ENCODE results near the gene PAK6.

Gene PAK6

GRCh38 chr15:40267670-40268069 lies 28.8 kb downstream of the PAK6 start:
- no peak overlapping the region for H2BK15ac ChIP-seq (replicated peaks; ENCODE audit: low read depth)
- no peak overlapping the region for H3K56ac ChIP-seq (ENCODE audit: low read length)
- H4K5ac ChIP-seq (ENCODE audit: low read length), result no peak overlapping the region
- no peak overlapping the region for H3K4me2 ChIP-seq (ENCODE audit: low read length)
- no peaks in the 10 kb centered on the region for H3K4me1 ChIP-seq (ENCODE audit: control insufficient read depth, low read depth, low read length)
- no peaks in the 10 kb centered on the region for H3K79me1 ChIP-seq (ENCODE audit: low read length)
- no peak for DNase-seq
- WGBS (ENCODE audit: extremely low coverage, insufficient coverage, low lambda C conversion rate), result no CpG with 5 or more reads among the region's 4 CpGs
- no peak overlapping the region for H3K9ac ChIP-seq (ENCODE audit: low read length)
- no peak overlapping the region for H4K8ac ChIP-seq (ENCODE audit: low read depth, low read length)
- H3K27ac ChIP-seq (ENCODE audit: low read depth, low read length), result no peak overlapping the region
- H3K79me2 ChIP-seq (ENCODE audit: control insufficient read depth, insufficient read depth, low read length), result no peaks in the 10 kb centered on the region
- H2BK120ac ChIP-seq (ENCODE audit: low read depth, low read length), result no peak overlapping the region
- no peak overlapping the region for H2BK5ac ChIP-seq (ENCODE audit: low read length)
- H3K36me3 ChIP-seq (ENCODE audit: control insufficient read depth, insufficient read depth, low read length), result no peaks in the 10 kb centered on the region
- no peak overlapping the region for H3K18ac ChIP-seq (ENCODE audit: low read length)
- no peak overlapping the region for H3K4ac ChIP-seq (ENCODE audit: low read depth, low read length)
- no peak overlapping the region for H2AK5ac ChIP-seq (ENCODE audit: low read length)
- H3K27me3 ChIP-seq (ENCODE audit: insufficient read depth, low read length, poor library complexity), result no peaks in the 10 kb centered on the region
- no peak overlapping the region for H3K23ac ChIP-seq (ENCODE audit: low read length)
- H3K4me3 ChIP-seq (ENCODE audit: low read length), result no peak overlapping the region

- Histone ChIP-seq H3K79me1 (ENCODE audit: low read length) (no peaks in the 10 kb centered on the region), H3K4me3 (ENCODE audit: low read length) (no peak overlapping the region), H3K36me3 (ENCODE audit: control insufficient read depth, insufficient read depth, low read length) (no peaks in the 10 kb centered on the region), H3K27me3 (ENCODE audit: insufficient read depth, low read length, poor library complexity) (no peaks in the 10 kb centered on the region), H3K18ac (ENCODE audit: low read length) (no peak overlapping the region), H3K56ac (ENCODE audit: low read length) (no peak overlapping the region), H3K4me2 (ENCODE audit: low read length) (no peak overlapping the region), H4K8ac (ENCODE audit: low read depth, low read length) (no peak overlapping the region), H2BK120ac (ENCODE audit: low read depth, low read length) (no peak overlapping the region), H3K4ac (ENCODE audit: low read depth, low read length) (no peak overlapping the region), H3K27ac (ENCODE audit: low read depth, low read length) (no peak overlapping the region), H2AK5ac (ENCODE audit: low read length) (no peak overlapping the region), H3K4me1 (ENCODE audit: control insufficient read depth, low read depth, low read length) (no peaks in the 10 kb centered on the region), H3K23ac (ENCODE audit: low read length) (no peak overlapping the region), H3K79me2 (ENCODE audit: control insufficient read depth, insufficient read depth, low read length) (no peaks in the 10 kb centered on the region), H2BK15ac (replicated peaks; ENCODE audit: low read depth) (no peak overlapping the region), H3K9ac (ENCODE audit: low read length) (no peak overlapping the region), H4K5ac (ENCODE audit: low read length) (no peak overlapping the region), H2BK5ac (ENCODE audit: low read length) (no peak overlapping the region)
- no peak for DNase-seq
- WGBS (ENCODE audit: extremely low coverage, insufficient coverage, low lambda C conversion rate), result no CpG with 5 or more reads among the region's 4 CpGs
Measured at GRCh38 chr15:40269604-40270003, 30.7 kb downstream of the PAK6 start.

DNA sequence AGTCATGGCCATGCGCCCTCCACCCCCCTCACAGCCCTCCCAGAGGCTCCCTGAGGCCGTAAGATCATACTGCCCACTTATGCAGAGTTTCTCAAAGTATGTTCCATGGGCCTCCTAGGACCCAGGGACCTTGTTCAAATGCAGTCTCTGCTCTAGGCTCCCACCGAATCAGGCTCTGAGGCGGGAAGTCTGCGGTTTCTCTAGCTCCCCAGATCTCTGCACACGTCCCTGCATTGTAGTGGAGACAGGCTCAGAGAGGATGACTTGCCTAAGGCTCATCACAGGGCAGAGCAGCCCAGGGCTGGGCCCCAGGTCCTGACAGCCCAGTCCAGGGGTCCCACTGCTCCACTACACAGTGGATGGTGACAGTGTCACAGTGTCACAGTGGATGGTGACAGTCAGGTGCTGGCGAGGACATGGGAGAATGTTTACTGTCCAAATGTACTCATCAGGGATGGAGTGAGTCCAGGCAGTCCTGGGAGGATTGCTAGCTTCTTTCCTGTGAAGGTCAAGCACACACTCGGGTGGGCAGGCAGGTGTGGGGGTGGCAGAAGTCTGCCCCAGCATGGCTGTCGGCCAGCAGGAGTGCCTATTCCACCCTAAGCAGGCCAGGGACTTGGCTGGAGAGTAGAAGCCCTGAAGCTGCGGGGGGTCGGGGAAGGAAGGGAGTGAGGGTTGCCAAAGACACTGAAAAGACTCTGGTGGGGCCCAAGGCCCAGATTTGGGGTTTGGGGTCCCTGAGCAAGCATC lies 31.6 kb downstream of the PAK6 start:
- H2BK5ac ChIP-seq (ENCODE audit: low read length), result no peak overlapping the region
- no peak overlapping the region for H3K56ac ChIP-seq (ENCODE audit: low read length)
- no peak overlapping the region for H2AK5ac ChIP-seq (ENCODE audit: low read length)
- H3K4me3 ChIP-seq (ENCODE audit: low read length), result no peak overlapping the region
- no peak for DNase-seq
- H4K8ac ChIP-seq (ENCODE audit: low read depth, low read length), result no peak overlapping the region
- no peaks in the 10 kb centered on the region for H3K4me1 ChIP-seq (ENCODE audit: control insufficient read depth, low read depth, low read length)
- H3K23ac ChIP-seq (ENCODE audit: low read length), result no peak overlapping the region
- no peak overlapping the region for H2BK15ac ChIP-seq (replicated peaks; ENCODE audit: low read depth)
- H3K27me3 ChIP-seq (ENCODE audit: insufficient read depth, low read length, poor library complexity), result no peaks in the 10 kb centered on the region
- no peaks in the 10 kb centered on the region for H3K36me3 ChIP-seq (ENCODE audit: control insufficient read depth, insufficient read depth, low read length)
- WGBS (ENCODE audit: extremely low coverage, insufficient coverage, low lambda C conversion rate), result no CpG with 5 or more reads among the region's 11 CpGs
- H3K79me2 ChIP-seq (ENCODE audit: control insufficient read depth, insufficient read depth, low read length), result no peaks in the 10 kb centered on the region
- no peak overlapping the region for H4K5ac ChIP-seq (ENCODE audit: low read length)
- no peak overlapping the region for H3K9ac ChIP-seq (ENCODE audit: low read length)
- H3K4ac ChIP-seq (ENCODE audit: low read depth, low read length), result no peak overlapping the region
- H2BK120ac ChIP-seq (ENCODE audit: low read depth, low read length), result no peak overlapping the region
- H3K79me1 ChIP-seq (ENCODE audit: low read length), result no peaks in the 10 kb centered on the region
- H3K4me2 ChIP-seq (ENCODE audit: low read length), result no peak overlapping the region
- H3K27ac ChIP-seq (ENCODE audit: low read depth, low read length), result no peak overlapping the region
- no peak overlapping the region for H3K18ac ChIP-seq (ENCODE audit: low read length)

GRCh38 chr15:40271685-40272484 lies 33.0 kb downstream of the PAK6 start:
- H3K18ac ChIP-seq (ENCODE audit: low read length), result no peak overlapping the region
- no peak overlapping the region for H3K4me3 ChIP-seq (ENCODE audit: low read length)
- no peaks in the 10 kb centered on the region for H3K79me2 ChIP-seq (ENCODE audit: control insufficient read depth, insufficient read depth, low read length)
- no peak overlapping the region for H3K23ac ChIP-seq (ENCODE audit: low read length)
- no peaks in the 10 kb centered on the region for H3K79me1 ChIP-seq (ENCODE audit: low read length)
- H2AK5ac ChIP-seq (ENCODE audit: low read length), result no peak overlapping the region
- H3K4ac ChIP-seq (ENCODE audit: low read depth, low read length), result no peak overlapping the region
- no peak overlapping the region for H2BK15ac ChIP-seq (replicated peaks; ENCODE audit: low read depth)
- no peak overlapping the region for H3K9ac ChIP-seq (ENCODE audit: low read length)
- H3K27ac ChIP-seq (ENCODE audit: low read depth, low read length), result no peak overlapping the region
- no peaks in the 10 kb centered on the region for H3K27me3 ChIP-seq (ENCODE audit: insufficient read depth, low read length, poor library complexity)
- H4K5ac ChIP-seq (ENCODE audit: low read length), result no peak overlapping the region
- H3K4me2 ChIP-seq (ENCODE audit: low read length), result no peak overlapping the region
- H3K4me1 ChIP-seq (ENCODE audit: control insufficient read depth, low read depth, low read length), result no peaks in the 10 kb centered on the region
- no peak overlapping the region for H2BK120ac ChIP-seq (ENCODE audit: low read depth, low read length)
- H4K8ac ChIP-seq (ENCODE audit: low read depth, low read length), result no peak overlapping the region
- no CpG with 5 or more reads among the region's 25 CpGs for whole genome bisulfite sequencing (ENCODE audit: extremely low coverage, insufficient coverage, low lambda C conversion rate)
- DNase-seq, result no peak
- no peaks in the 10 kb centered on the region for H3K36me3 ChIP-seq (ENCODE audit: control insufficient read depth, insufficient read depth, low read length)
- H2BK5ac ChIP-seq (ENCODE audit: low read length), result no peak overlapping the region
- H3K56ac ChIP-seq (ENCODE audit: low read length), result no peak overlapping the region

DNA sequence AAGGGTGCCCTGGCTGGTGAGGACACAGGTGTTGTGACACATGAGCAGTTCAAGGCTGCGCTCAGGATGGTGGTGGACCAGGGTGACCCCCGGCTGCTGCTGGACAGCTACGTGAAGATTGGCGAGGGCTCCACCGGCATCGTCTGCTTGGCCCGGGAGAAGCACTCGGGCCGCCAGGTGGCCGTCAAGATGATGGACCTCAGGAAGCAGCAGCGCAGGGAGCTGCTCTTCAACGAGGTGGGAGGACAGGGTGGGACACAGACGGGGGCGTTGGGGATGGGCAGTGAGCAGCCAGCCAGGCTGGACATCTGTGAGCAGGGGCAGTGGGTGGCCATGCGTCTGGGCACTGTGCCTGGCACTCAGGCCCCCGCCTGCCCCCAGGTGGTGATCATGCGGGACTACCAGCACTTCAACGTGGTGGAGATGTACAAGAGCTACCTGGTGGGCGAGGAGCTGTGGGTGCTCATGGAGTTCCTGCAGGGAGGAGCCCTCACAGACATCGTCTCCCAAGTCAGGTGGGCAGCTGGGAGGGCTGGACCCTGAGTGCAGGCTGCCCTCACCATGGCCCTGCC lies 33.7 kb downstream of the PAK6 start:
- Histone ChIP-seq H3K79me1 (ENCODE audit: low read length) (no peaks in the 10 kb centered on the region), H2BK5ac (ENCODE audit: low read length) (no peak overlapping the region), H3K56ac (ENCODE audit: low read length) (peak overlapping the region; percentile 49), H3K4ac (ENCODE audit: low read depth, low read length) (no peak overlapping the region), H2BK120ac (ENCODE audit: low read depth, low read length) (no peak overlapping the region), H3K4me1 (ENCODE audit: control insufficient read depth, low read depth, low read length) (no peaks in the 10 kb centered on the region), H3K79me2 (ENCODE audit: control insufficient read depth, insufficient read depth, low read length) (no peaks in the 10 kb centered on the region), H2BK15ac (replicated peaks; ENCODE audit: low read depth) (no peak overlapping the region), H3K27me3 (ENCODE audit: insufficient read depth, low read length, poor library complexity) (no peaks in the 10 kb centered on the region), H3K36me3 (ENCODE audit: control insufficient read depth, insufficient read depth, low read length) (no peaks in the 10 kb centered on the region), H3K23ac (ENCODE audit: low read length) (no peak overlapping the region), H3K27ac (ENCODE audit: low read depth, low read length) (no peak overlapping the region), H4K5ac (ENCODE audit: low read length) (no peak overlapping the region), H3K4me3 (ENCODE audit: low read length) (no peak overlapping the region), H2AK5ac (ENCODE audit: low read length) (no peak overlapping the region), H3K4me2 (ENCODE audit: low read length) (no peak overlapping the region), H3K9ac (ENCODE audit: low read length) (no peak overlapping the region), H3K18ac (ENCODE audit: low read length) (no peak overlapping the region), H4K8ac (ENCODE audit: low read depth, low read length) (no peak overlapping the region)
- no peak for DNase-seq
- no CpG with 5 or more reads among the region's 20 CpGs for WGBS (ENCODE audit: extremely low coverage, insufficient coverage, low lambda C conversion rate)

All from mesendoderm (in vitro differentiated cells).